ENCODE data around the gene CACNA1C. TPM values are rescaled to one million over a fixed set of nuclear protein-coding genes. Genes with fewer than 3 reads are reported as not detected.

Gene CACNA1C
- total RNA-seq, 1 experiment from 2014 or later, result not detected

DNA sequence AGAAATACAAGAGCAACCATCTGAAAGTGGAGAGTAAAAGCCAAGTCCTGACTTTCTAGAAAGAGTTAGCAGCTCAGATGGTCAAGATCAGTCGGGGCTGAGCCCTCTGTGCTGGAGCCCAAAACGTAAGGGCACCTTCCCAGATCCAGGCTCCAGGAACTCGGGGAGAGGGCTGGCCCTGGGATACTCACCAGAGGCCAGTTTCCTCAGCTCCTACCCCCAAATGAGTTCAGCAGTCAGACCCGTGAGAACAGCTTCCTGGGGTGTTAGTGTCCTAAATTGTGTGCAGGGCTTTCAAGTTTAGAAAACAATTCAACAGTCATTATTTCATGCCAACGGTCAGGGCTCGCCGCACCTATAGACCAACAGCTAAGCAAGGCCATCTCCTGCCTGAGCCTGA, 594.4 kb downstream of the CACNA1C start:
- Histone ChIP-seq H4K20me1 (ENCODE audit: insufficient read depth) (no peaks in the 10 kb centered on the region), H3K36me3 (ENCODE audit: low read depth) (no peaks in the 10 kb centered on the region), H3K4me3 (no peak overlapping the region), H3K4me2 (no peak overlapping the region), H2AFZ (no peak overlapping the region), H3K4me1 (replicated peaks; ENCODE audit: insufficient read depth) (no peaks in the 10 kb centered on the region), H3F3A (ENCODE audit: insufficient read depth, low read depth) (no peaks in the 10 kb centered on the region), H3K27ac (no peak overlapping the region), H3K9me3 (ENCODE audit: insufficient read depth, low read depth) (no peaks in the 10 kb centered on the region), H3K9me2 (ENCODE audit: insufficient read depth) (no peaks in the 10 kb centered on the region), H3K27me3 (ENCODE audit: insufficient read depth, low read depth) (peaks cover 99% of the 10 kb centered on the region), H3K79me2 (ENCODE audit: low read depth) (no peaks in the 10 kb centered on the region)
- no peak for DNase-seq
- intact Hi-C loops (cut with micrococcal nuclease; ENCODE audit: unreplicated experiment), result no loop called here
- CTCF ChIA-PET, result no interaction called here
- TF ChIP-seq, protein P1, sequence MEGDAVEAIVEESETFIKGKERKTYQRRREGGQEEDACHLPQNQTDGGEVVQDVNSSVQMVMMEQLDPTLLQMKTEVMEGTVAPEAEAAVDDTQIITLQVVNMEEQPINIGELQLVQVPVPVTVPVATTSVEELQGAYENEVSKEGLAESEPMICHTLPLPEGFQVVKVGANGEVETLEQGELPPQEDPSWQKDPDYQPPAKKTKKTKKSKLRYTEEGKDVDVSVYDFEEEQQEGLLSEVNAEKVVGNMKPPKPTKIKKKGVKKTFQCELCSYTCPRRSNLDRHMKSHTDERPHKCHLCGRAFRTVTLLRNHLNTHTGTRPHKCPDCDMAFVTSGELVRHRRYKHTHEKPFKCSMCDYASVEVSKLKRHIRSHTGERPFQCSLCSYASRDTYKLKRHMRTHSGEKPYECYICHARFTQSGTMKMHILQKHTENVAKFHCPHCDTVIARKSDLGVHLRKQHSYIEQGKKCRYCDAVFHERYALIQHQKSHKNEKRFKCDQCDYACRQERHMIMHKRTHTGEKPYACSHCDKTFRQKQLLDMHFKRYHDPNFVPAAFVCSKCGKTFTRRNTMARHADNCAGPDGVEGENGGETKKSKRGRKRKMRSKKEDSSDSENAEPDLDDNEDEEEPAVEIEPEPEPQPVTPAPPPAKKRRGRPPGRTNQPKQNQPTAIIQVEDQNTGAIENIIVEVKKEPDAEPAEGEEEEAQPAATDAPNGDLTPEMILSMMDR (conservative IDR thresholded peaks at IDR 0.05), result no peak
- no peak for TF ChIP-seq EZH2 (IDR thresholded peaks at IDR 0.05; ENCODE audit: low read depth)
- no TSS peak for BruUV-seq (replicated peaks)
- POLR2A ChIA-PET (ENCODE audit: unreplicated experiment), result no interaction called here

DNA sequence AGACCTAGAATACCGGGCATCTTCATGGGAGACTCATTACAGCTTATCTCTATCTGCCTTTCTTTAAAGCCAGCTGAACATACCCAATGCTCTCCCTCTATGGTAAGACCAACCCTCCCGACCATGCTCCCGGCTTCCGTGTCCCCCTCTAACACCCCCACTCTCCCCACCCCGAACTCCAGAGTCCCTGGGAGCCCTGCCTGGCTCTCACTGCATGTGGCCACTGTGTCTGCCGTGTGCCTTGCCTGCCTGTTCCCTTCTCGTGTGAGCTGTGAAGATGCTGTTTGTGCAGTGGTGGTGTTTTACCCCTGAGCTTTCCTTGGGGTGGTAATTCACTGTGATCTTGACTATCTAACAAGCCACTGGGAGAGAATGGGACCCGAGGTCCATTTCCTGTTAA, 595.6 kb downstream of the CACNA1C start:
- H3K79me2 ChIP-seq (ENCODE audit: low read depth), result no peaks in the 10 kb centered on the region
- TF ChIP-seq, protein P1 (conservative IDR thresholded peaks at IDR 0.05), result no peak
- no peak for TF ChIP-seq EZH2 (IDR thresholded peaks at IDR 0.05; ENCODE audit: low read depth)
- H3K27me3 ChIP-seq (ENCODE audit: insufficient read depth, low read depth), result peaks cover 99% of the 10 kb centered on the region
- CTCF ChIA-PET, result interaction anchor here (0.6 kb wide), 1 partner anchor 1629 kb away, joined by 6 read pairs; no protein-coding TSS in a partner anchor
- no peak overlapping the region for H3K27ac ChIP-seq
- H3K4me1 ChIP-seq (replicated peaks; ENCODE audit: insufficient read depth), result no peaks in the 10 kb centered on the region
- intact Hi-C loops (cut with micrococcal nuclease; ENCODE audit: unreplicated experiment), result no loop called here
- no peaks in the 10 kb centered on the region for H3K36me3 ChIP-seq (ENCODE audit: low read depth)
- no peaks in the 10 kb centered on the region for H4K20me1 ChIP-seq (ENCODE audit: insufficient read depth)
- H3F3A ChIP-seq (ENCODE audit: insufficient read depth, low read depth), result no peaks in the 10 kb centered on the region
- POLR2A ChIA-PET (ENCODE audit: unreplicated experiment), result no interaction called here
- DNase-seq, result no peak
- BruUV-seq (replicated peaks), result no TSS peak
- H3K9me2 ChIP-seq (ENCODE audit: insufficient read depth), result no peaks in the 10 kb centered on the region
- no peak overlapping the region for H2AFZ ChIP-seq
- H3K9me3 ChIP-seq (ENCODE audit: insufficient read depth, low read depth), result no peaks in the 10 kb centered on the region
- H3K4me2 ChIP-seq, result no peak overlapping the region
- H3K4me3 ChIP-seq, result no peak overlapping the region

DNA sequence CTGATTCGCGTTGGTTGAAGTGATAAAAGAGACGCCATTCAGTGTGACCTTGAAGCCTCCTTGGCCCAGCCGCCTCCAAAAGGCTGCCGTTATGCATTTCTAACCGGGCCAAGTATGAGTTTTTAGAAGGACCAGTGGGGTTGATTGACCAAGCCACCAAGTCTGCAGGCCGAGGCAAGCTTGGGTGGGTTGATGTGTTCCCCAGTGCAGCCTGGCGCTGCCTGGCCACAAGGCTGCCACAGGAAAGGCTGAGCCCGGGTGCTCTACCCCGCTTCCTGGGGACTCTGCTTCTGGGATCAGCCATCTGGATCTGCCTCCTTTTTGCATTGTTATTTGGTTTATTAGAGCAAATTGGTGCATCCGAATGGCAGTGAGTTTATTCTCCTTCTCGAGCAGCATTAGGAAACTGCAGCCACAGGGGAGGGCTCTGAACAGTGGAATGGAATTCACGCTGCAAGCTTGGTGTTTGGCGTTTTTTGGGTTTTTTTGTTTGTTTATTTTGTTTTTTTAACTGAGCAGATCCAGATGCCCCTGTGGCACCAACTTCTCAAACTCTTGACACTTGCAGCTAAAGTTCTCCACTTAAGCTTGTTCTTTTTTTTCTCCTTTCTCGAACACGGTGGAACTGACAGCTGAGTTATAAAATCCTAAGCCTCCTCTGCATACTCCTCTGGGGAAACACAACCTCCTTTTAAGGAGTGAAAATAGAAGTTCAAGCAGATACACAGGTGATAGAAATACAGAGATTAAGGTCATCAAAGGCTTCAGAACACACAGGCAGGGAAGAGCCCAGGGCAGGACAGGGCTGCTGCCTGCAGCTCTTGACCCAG, 596.6 kb downstream of the CACNA1C start:
- intact Hi-C loops (cut with micrococcal nuclease; ENCODE audit: unreplicated experiment), result no loop called here
- ChIA-PET CTCF (no interaction called here), POLR2A (ENCODE audit: unreplicated experiment) (no interaction called here)
- TF ChIP-seq, protein P1 (conservative IDR thresholded peaks at IDR 0.05), result no peak
- no peak for TF ChIP-seq EZH2 (IDR thresholded peaks at IDR 0.05; ENCODE audit: low read depth)
- H3K36me3 ChIP-seq (ENCODE audit: low read depth), result no peaks in the 10 kb centered on the region
- no peak overlapping the region for H3K27ac ChIP-seq
- no peak overlapping the region for H3K4me3 ChIP-seq
- no peaks in the 10 kb centered on the region for H3K9me2 ChIP-seq (ENCODE audit: insufficient read depth)
- no peak overlapping the region for H2AFZ ChIP-seq
- H3F3A ChIP-seq (ENCODE audit: insufficient read depth, low read depth), result no peaks in the 10 kb centered on the region
- no TSS peak for BruUV-seq (replicated peaks)
- DNase-seq, result no peak
- no peak overlapping the region for H3K4me2 ChIP-seq
- H3K27me3 ChIP-seq (ENCODE audit: insufficient read depth, low read depth), result peaks cover 100% of the 10 kb centered on the region
- H3K9me3 ChIP-seq (ENCODE audit: insufficient read depth, low read depth), result no peaks in the 10 kb centered on the region
- H4K20me1 ChIP-seq (ENCODE audit: insufficient read depth), result no peaks in the 10 kb centered on the region
- H3K79me2 ChIP-seq (ENCODE audit: low read depth), result no peaks in the 10 kb centered on the region
- no peaks in the 10 kb centered on the region for H3K4me1 ChIP-seq (replicated peaks; ENCODE audit: insufficient read depth)

Data from PC-9 (cell line).